Measurements from ENCODE around the gene EPN3.

EPN3 gene

DNA sequence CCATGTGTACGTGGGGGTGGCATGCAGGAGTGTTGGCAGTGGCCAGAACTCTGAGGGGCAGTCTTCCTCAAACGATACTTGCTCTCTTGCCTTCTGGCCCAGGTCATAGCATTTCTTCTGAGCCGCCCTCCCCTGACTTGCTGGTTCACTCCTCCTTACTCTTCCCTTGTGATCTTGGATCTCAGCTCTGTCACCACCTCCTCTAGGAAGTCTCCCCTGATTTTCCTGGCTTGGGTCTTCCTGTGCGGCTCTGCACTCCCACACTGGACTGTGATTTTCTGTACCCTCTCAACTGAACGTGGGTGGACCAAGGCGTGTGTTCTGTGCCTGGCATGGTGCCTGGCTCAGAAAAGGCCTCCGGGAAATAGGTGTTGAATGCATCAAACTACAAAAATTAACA, 2.9 kb downstream of the EPN3 start:
- no peak for DNase-seq

GRCh38 chr17:50536683-50537646, 4.4 kb downstream of the EPN3 start:
- DNase-seq = no peak

DNA sequence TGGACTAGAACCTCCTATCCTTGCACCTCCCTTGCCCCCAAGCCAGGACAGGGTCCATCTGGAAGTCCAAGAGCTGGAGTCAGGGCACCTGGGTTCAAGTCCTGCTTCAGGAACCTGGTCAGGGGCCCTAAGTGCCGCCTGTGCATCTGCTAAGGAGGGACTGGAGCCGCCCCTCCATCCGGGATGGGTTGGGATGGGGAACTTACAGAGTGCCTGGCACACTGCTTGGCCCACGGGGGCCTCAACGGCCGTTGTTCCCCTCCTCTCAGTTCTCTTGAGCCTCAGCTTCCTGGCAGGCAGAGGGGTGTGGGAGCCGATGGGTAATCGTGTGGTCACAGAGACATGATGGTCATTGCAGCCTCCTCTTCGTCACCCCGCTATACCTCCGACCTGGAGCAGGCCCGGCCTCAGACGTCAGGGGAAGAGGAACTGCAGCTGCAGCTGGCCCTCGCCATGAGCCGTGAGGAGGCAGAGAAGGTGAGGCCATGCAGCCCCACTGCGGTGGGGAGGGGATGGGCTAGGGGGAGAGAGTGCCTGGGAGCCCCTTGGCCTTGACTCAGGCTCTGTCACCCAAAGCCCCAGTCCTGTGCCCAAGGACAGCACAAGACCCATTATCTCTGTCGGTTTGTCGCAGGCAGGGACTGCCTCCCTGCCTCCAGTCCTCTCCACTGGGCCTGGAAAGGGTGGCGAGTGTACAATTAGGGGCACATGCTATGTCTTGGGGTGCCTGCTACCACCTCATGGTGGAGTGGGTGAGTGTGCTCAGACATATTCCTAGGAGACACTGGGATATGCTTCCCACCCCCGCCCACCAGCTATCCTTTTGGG, 5.4 kb downstream of the EPN3 start:
- no peak for DNase-seq

DNA sequence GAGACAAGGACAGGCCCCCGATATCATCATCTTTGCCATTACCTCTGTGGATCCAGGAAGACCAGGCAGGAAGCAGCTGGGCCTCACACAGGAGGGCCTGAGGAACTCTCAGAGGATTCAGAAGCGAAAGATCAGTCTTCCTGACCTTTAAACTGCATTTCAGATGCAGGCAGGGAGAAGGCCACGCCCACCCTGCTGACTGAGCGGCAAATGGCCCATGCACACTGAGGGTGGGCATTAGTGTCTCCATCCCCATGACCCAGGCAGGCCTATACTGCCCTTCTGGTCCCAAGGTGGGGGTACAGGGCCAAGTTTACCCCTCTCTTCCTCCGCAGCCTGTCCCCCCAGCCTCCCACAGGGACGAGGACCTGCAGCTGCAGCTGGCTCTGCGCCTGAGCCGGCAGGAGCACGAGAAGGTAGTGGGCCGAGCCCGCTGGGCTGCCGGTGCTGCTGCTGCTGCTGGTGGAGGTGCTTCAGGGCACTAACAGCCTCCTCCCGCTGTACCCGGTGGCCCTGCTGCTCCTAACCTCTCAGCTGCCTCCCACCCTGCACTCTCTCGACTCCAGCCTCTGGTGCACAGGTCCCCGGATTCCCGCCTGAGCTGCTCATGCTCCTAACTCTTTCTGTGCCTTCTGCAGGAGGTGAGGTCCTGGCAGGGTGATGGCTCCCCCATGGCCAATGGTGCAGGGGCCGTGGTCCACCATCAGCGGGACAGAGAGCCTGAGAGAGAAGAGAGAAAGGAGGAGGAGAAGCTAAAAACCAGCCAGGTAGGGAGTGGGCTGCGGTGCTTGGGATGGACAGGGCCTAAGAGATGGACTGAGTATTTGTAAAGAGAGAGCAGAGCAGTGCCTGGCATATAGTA, 6.2 kb downstream of the EPN3 start:
- no peak for DNase-seq

DNA sequence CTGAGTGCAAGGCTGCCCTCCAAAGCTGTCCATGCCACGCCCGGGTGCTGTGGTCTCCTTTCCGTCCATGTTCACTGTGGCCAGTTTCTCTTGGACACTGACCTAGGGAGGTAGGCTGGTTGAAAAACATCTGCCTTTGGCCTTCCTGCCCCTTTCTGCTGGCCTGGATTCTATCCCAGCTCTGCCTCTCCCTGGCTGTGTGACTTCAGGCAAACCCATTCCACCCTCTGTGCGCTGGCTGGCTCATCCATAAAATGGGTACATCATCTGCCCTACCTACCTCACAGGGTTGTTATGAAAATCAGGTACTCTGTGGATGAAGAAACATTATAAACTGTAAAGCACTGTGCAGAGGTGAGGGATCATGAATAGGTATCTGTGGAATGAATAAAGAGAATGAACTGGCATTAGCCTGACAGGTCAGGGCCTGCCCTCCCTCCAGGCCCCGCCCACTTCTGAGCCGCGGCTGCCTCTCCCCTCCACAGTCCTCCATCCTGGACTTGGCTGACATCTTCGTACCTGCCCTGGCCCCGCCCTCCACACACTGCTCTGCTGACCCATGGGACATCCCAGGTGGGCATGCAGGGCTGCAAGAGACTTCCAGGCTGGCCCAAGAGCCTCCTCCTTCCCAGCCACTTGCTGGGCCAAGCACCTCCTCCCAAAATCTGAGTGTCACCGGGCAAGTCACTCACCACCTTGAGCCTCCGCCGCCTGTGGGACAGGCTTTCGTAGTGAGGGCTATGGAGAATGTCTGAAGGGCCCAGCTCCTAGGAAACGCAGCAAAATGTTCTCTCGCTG, 7.4 kb downstream of the EPN3 start:
- DNase-seq = no peak

DNA sequence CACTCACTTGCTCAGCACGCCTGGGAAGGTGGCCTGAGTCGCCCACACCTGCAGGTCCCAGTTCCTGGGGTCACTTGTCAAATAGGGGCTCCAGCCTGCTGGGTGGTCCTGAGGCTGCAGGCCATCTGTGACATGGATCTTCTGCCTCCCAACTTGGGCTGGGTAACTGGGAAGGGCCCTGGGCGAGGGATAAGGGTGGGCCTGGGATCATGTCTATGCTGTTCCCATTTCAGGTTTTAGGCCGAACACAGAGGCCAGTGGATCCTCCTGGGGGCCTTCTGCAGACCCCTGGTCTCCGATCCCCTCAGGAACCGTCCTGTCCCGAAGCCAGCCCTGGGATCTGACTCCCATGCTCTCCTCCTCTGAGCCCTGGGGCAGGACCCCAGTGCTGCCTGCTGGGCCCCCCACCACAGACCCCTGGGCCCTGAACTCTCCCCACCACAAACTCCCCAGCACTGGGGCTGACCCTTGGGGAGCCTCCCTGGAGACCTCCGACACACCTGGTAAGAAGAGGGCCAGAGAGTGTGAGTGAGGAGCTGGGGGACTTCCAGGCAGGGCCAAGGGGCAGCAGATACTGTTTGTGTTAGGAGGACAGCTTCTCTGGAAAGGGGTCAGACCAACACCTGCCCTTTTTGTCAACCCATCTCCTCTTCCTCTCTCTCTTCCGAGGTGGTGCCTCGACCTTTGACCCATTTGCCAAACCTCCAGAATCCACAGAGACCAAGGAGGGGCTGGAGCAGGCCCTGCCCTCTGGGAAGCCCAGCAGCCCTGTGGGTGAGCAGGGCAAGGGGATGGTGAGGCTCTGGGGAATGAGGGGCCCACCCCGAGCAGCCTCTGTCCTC, 8.2 kb downstream of the EPN3 start:
- no peak for DNase-seq

- DNase-seq = no peak
Observed at GRCh38 chr17:50541402-50541715, 8.8 kb downstream of the EPN3 start.

GRCh38 chr17:50541716-50542688, 9.5 kb downstream of the EPN3 start:
- peak; percentile 81 to 86 for DNase-seq

GRCh38 chr17:50542795-50543774, 10.6 kb downstream of the EPN3 start:
- DNase-seq = no peak

- DNase-seq = no peak
Observed at GRCh38 chr17:50544516-50544915, 12.0 kb downstream of the EPN3 start.

DNA sequence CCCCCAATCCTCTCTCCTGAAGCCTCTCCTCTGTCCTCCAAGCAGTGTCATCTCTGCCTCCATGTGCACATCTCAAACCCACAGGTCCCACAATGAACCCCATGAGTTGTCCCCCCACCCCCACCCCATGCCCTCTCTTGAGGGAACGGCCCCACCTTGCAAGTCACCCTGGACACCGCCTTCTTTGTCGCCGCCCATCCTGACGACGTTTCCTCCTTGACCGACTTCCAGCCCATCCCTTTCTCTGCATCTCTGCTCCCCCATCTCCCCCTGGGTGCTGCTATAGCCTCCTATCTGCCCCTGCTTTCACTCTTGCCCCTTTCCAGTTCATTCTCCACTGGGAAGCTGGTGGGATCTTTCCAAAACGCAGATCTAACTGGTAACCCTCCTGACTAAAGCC, 12.8 kb downstream of the EPN3 start:
- DNase-seq = no peak

DNA sequence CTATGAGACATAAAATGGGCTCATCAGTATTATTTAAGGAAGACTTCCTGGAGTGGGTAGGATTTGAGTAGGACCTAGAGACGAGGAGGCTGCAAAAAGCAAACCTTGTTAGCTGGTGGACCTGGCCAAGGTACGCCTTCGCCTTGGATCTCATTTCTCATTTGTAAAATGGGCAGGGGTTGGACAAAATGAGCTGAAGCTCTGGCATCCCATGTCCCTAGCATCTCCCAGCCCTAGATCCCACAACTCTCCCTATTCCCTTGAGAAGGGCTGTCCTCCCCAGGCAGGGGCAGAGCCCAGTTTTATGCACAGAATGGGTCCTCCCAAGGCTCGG, 14.1 kb downstream of the EPN3 start:
- DNase-seq = no peak

- DNase-seq = peak; percentile 77 to 81
Observed at GRCh38 chr17:50547035-50547735, 14.7 kb downstream of the EPN3 start, which contains the start of gene SPATA20. Gene SPATA20 (plus strand): TSS chr17:50547174. CDS start chr17:50547209, 35 bp downstream.

- no peak for DNase-seq
Observed at GRCh38 chr17:50547736-50548083, 15.2 kb downstream of the EPN3 start.

GRCh38 chr17:50548831-50549230, 16.3 kb downstream of the EPN3 start:
- DNase-seq = no peak

GRCh38 chr17:50549256-50549941, 16.9 kb downstream of the EPN3 start:
- no peak for DNase-seq

GRCh38 chr17:50549969-50550368, 17.4 kb downstream of the EPN3 start:
- DNase-seq = no peak

Measured in stimulated activated CD4-positive, alpha-beta T cell treated with anti-CD3 and anti-CD28 coated beads, Interleukin-4, amount 100 ng/mL, for 4 hours (primary cell).